SK-N-SH (cell line): ENCODE data around the gene PECR.

Experiments
- CTCF ChIP-seq: fragments of 200-600 bp; sonication (generic); IDR thresholded peaks from 2 replicates; pipeline ENCODE4 v1.6.1; 2017; ENCODE audit warnings: antibody characterized with exemption, mild to moderate bottlenecking, moderate library complexity
- EP300 ChIP-seq, 2 experiments: IDR thresholded peaks; 2 replicates each; pipeline versions ENCODE4 v1.4.0 to v1.6.1; 2012; ENCODE audit warnings: borderline replicate concordance in 1 of 2, low read depth in 1 of 2, low read length in 1 of 2
- RAD21 ChIP-seq: IDR thresholded peaks from 2 replicates; pipeline ENCODE4 v1.6.1; 2012; ENCODE audit warnings: mild to moderate bottlenecking, low read length
- RCOR1 ChIP-seq: fragments of 150-350 bp; IDR thresholded peaks from 2 replicates; pipeline ENCODE4 v1.6.1; 2017; ENCODE audit warnings: antibody characterized with exemption, low read length
- RXRA ChIP-seq: IDR thresholded peaks from 2 replicates; pipeline ENCODE4 v1.4.0; 2012; ENCODE audit warnings: low read depth, mild to moderate bottlenecking, borderline replicate concordance
- TCF12 ChIP-seq: IDR thresholded peaks from 2 replicates; pipeline ENCODE4 v1.4.0; 2012
- YY1 ChIP-seq: IDR thresholded peaks from 2 replicates; pipeline ENCODE4 v1.4.0; 2012; ENCODE audit warnings: low read depth, mild to moderate bottlenecking
- TF ChIP-seq, protein P1 (sequence below): IDR thresholded peaks from 2 replicates; pipeline ENCODE4 v1.4.0; 2012; ENCODE audit warnings: low read depth

GRCh38 chr2:216086207-216086893 lies 4.7 kb upstream of the PECR start:
- TF ChIP-seq CTCF (no peak), EP300 (IDR thresholded peaks at IDR 0.05; ENCODE audit: borderline replicate concordance in 1 of 2, low read depth in 1 of 2, low read length in 1 of 2) (no peak), RXRA (no peak), YY1 (no peak), TCF12 (no peak), RCOR1 (no peak), RAD21 (no peak)
- TF ChIP-seq, protein P1, sequence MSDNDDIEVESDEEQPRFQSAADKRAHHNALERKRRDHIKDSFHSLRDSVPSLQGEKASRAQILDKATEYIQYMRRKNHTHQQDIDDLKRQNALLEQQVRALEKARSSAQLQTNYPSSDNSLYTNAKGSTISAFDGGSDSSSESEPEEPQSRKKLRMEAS, result no peak
